Fibroblast of lung (primary cell): ENCODE measurements around the gene ADORA1. TPM values are rescaled to one million over a fixed set of nuclear protein-coding genes. Genes with fewer than 3 reads are reported as not detected.

Experiments used
- DNase-seq, 2 donors: peaks; one replicate each; pipeline versions ENCODE4 v3.0.0 to v3.0.0-alpha.2; 2010; ENCODE audit warnings: low read depth in 2 of 2
- H2AFZ ChIP-seq: 2 replicates; pipeline ENCODE4 v1.5.1; 2012; ENCODE audit warnings: low read length, control low read depth, inconsistent platforms
- H3K27ac ChIP-seq: 2 replicates; pipeline ENCODE4 v1.5.1; 2011; ENCODE audit warnings: low read length, control low read depth; ENCODE audit not compliant: insufficient read depth
- H3K27me3 ChIP-seq: 2 replicates; pipeline ENCODE4 v1.5.1; 2011; ENCODE audit warnings: mild to moderate bottlenecking, low read length; ENCODE audit not compliant: control insufficient read depth, insufficient read depth
- H3K36me3 ChIP-seq: 2 replicates; pipeline ENCODE4 v1.5.1; 2011; ENCODE audit warnings: low read length; ENCODE audit not compliant: control insufficient read depth, insufficient read depth
- H3K4me1 ChIP-seq: 2 replicates; pipeline ENCODE4 v1.5.1; 2011; ENCODE audit warnings: low read length; ENCODE audit not compliant: control insufficient read depth, insufficient read depth; ENCODE audit errors: extremely low read depth
- H3K4me2 ChIP-seq: 2 replicates; pipeline ENCODE4 v1.5.1; 2011; ENCODE audit warnings: low read length, control low read depth; ENCODE audit not compliant: insufficient read depth; ENCODE audit errors: extremely low read depth
- H3K4me3 ChIP-seq, 4 experiments: fragments of 200-600 bp in 1 of 4; sonication (generic) in 1 of 4; replicated peaks in 1 of 4; 2 replicates each; pipeline ENCODE4 v1.5.1; 2011 to 2016; ENCODE audit warnings: low read length in 4 of 4, low read depth in 3 of 4, mild to moderate bottlenecking in 3 of 4, control low read depth in 2 of 4, inconsistent platforms in 1 of 4, mixed read lengths in 1 of 4; ENCODE audit not compliant: insufficient read depth in 1 of 4; ENCODE audit errors: control extremely low read depth in 1 of 4
- H3K79me2 ChIP-seq: 2 replicates; pipeline ENCODE4 v1.5.1; 2012; ENCODE audit warnings: mild to moderate bottlenecking, low read length, inconsistent platforms; ENCODE audit not compliant: control insufficient read depth, insufficient read depth
- H3K9ac ChIP-seq: 2 replicates; pipeline ENCODE4 v1.5.1; 2011; ENCODE audit warnings: mild to moderate bottlenecking, low read length, control low read depth; ENCODE audit not compliant: insufficient read depth
- H3K9me3 ChIP-seq: 2 replicates; pipeline ENCODE4 v1.5.1; 2012; ENCODE audit warnings: low read depth, low read length; ENCODE audit not compliant: control insufficient read depth, insufficient read depth
- H4K20me1 ChIP-seq: 2 replicates; pipeline ENCODE4 v1.5.1; 2011; ENCODE audit warnings: low read length; ENCODE audit not compliant: control insufficient read depth, insufficient read depth; ENCODE audit errors: extremely low read depth
- CTCF ChIP-seq, 2 donors: IDR thresholded peaks in 1 of 2; conservative IDR thresholded peaks in 1 of 2; 1 replicate in 1 of 2; 2 replicates in 1 of 2; pipeline ENCODE4 v1.5.1; 2011 to 2012; ENCODE audit warnings: low read length in 2 of 2, control low read depth in 1 of 2, inconsistent platforms in 1 of 2, low read depth in 1 of 2, mild to moderate bottlenecking in 1 of 2
- EZH2 ChIP-seq: IDR thresholded peaks from 2 replicates; pipeline ENCODE4 v1.5.1; 2012; ENCODE audit warnings: low read length, control low read depth, mild to moderate bottlenecking; ENCODE audit errors: missing control alignments
- polyA plus RNA-seq, 2 donors: library from polyadenylated mRNA; depleted of rRNA in 1 of 2; stranded (reverse) in 1 of 2; unstranded in 1 of 2; fragments of >200 nt; gene quantifications; 2 replicates each; pipeline ENCODE4 v1.2.1, GENCODE V29; 2011 to 2012; ENCODE audit warnings: missing spikeins in 1 of 2
- total RNA-seq: library from RNA; depleted of rRNA; stranded (reverse); fragments of >200 nt; gene quantifications from 2 replicates; pipeline ENCODE4 v1.2.1, GENCODE V29; 2014

The ADORA1 gene
- total and polyA plus RNA-seq, 2 donors (not counting 1 experiment from before 2014, with no cell fraction given), result 1.5 to 6.1 TPM

GRCh38 chr1:203168991-203169390 is 41.5 kb downstream of the ADORA1 start:
- H3K4me1 ChIP-seq, result no peaks in the 10 kb centered on the region
- no peak for TF ChIP-seq CTCF (conservative IDR thresholded peaks at IDR 0.05 in 1 of 2, IDR thresholded peaks at IDR 0.05 in 1 of 2; ENCODE audit: low read depth in 1 of 2, low read length in 2 of 2)
- no peak for TF ChIP-seq EZH2
- no peak overlapping the region for H3K27ac ChIP-seq
- no peak overlapping the region for H3K4me2 ChIP-seq
- DNase-seq, result no peak
- no peak overlapping the region for H3K4me3 ChIP-seq
- H3K9ac ChIP-seq, result no peak overlapping the region
- H3K36me3 ChIP-seq, result no peaks in the 10 kb centered on the region
- H3K9me3 ChIP-seq, result no peaks in the 10 kb centered on the region
- no peaks in the 10 kb centered on the region for H3K27me3 ChIP-seq
- no peak overlapping the region for H2AFZ ChIP-seq
- H3K79me2 ChIP-seq, result no peaks in the 10 kb centered on the region
- no peaks in the 10 kb centered on the region for H4K20me1 ChIP-seq

- H3K4me2 ChIP-seq, result no peak overlapping the region
- H3K27me3 ChIP-seq, result no peaks in the 10 kb centered on the region
- no peaks in the 10 kb centered on the region for H4K20me1 ChIP-seq
- H3K9me3 ChIP-seq, result no peaks in the 10 kb centered on the region
- no peak overlapping the region for H3K9ac ChIP-seq
- no peak for DNase-seq
- TF ChIP-seq CTCF (conservative IDR thresholded peaks at IDR 0.05 in 1 of 2, IDR thresholded peaks at IDR 0.05 in 1 of 2; ENCODE audit: low read depth in 1 of 2, low read length in 2 of 2) (no peak), EZH2 (no peak)
- no peaks in the 10 kb centered on the region for H3K36me3 ChIP-seq
- no peak overlapping the region for H3K27ac ChIP-seq
- H2AFZ ChIP-seq, result no peak overlapping the region
- H3K4me1 ChIP-seq, result no peaks in the 10 kb centered on the region
- H3K79me2 ChIP-seq, result no peaks in the 10 kb centered on the region
- no peak overlapping the region for H3K4me3 ChIP-seq
Measured at GRCh38 chr1:203169770-203170520, 42.4 kb downstream of the ADORA1 start.

DNA sequence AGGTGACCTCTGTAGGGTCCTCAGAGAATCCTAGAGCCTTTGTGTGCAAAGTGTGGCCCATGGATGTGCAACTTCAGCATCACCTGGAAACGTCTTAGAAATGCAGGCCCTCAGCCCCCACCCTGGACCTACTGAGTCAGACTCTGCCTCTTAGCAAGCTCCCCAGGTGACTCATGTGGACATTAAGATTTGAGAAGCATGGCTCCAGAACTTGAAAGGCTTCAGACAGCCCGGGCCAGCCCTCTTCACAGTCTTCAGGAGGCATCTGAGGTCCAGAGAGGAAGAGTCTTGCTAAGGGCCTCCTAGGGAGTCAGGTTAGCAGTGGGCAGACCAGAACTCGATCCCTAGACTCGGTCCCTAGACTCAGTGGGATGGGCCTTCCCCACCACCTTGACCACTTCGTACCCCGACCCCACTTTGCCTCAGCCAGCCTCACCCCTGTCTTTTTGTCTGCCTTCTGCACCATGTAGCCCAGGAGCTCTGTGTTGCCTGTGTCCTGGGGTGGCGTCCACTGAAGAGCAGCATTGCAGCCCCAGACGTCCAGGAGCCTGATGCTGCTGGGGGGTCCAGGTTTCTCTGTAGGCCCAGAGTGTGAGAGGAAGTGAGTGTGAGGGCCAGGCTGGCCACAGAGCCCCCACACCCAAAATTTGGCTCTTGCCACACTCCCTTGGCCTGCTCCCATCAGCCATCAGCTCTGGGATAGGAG is 43.3 kb downstream of the ADORA1 start:
- DNase-seq, result peak in 1 of 2 donors; percentile 36
- Histone ChIP-seq H3K27ac (no peak overlapping the region), H3K4me1 (peaks cover 3% of the 10 kb centered on the region), H3K4me2 (no peak overlapping the region), H4K20me1 (no peaks in the 10 kb centered on the region), H3K9ac (no peak overlapping the region), H3K79me2 (no peaks in the 10 kb centered on the region), H3K4me3 (no peak overlapping the region), H3K9me3 (no peaks in the 10 kb centered on the region), H3K36me3 (no peaks in the 10 kb centered on the region), H3K27me3 (no peaks in the 10 kb centered on the region), H2AFZ (no peak overlapping the region)
- TF ChIP-seq CTCF (conservative IDR thresholded peaks at IDR 0.05 in 1 of 2, IDR thresholded peaks at IDR 0.05 in 1 of 2; ENCODE audit: low read depth in 1 of 2, low read length in 2 of 2) (no peak), EZH2 (no peak)
